ENCODE data around the gene L3MBTL4. TPM values are rescaled to one million over a fixed set of nuclear protein-coding genes. Genes with fewer than 3 reads are reported as not detected.

Gene L3MBTL4
- total RNA-seq, 1 donor from 2014 or later, result 17.5 TPM

- H3K4me1 Mint-ChIP-seq, result no peaks in the 10 kb centered on the region
- no peaks in the 10 kb centered on the region for H3K9me3 Mint-ChIP-seq
- DNase-seq (ENCODE audit: low spot score in 2 of 2, unreplicated experiment in 2 of 2), result no peak
- H3K27me3 Mint-ChIP-seq (ENCODE audit: low read depth), result no peaks in the 10 kb centered on the region
- H3K4me3 Mint-ChIP-seq, result no peak overlapping the region
- H3K27ac Mint-ChIP-seq, result no peak overlapping the region
- peaks cover 12% of the 10 kb centered on the region for H3K36me3 Mint-ChIP-seq
- TF ChIP-seq CTCF (IDR thresholded peaks at IDR 0.05; ENCODE audit: unreplicated experiment), result no peak
Measured at GRCh38 chr18:5918205-5918858, 496.4 kb downstream of the L3MBTL4 start.

GRCh38 chr18:5914951-5915350 lies 499.8 kb downstream of the L3MBTL4 start:
- peaks cover 19% of the 10 kb centered on the region for H3K36me3 Mint-ChIP-seq
- no peak for TF ChIP-seq CTCF (IDR thresholded peaks at IDR 0.05; ENCODE audit: unreplicated experiment)
- H3K9me3 Mint-ChIP-seq, result no peaks in the 10 kb centered on the region
- no peaks in the 10 kb centered on the region for H3K27me3 Mint-ChIP-seq (ENCODE audit: low read depth)
- H3K27ac Mint-ChIP-seq, result no peak overlapping the region
- no peak overlapping the region for H3K4me3 Mint-ChIP-seq
- H3K4me1 Mint-ChIP-seq, result no peaks in the 10 kb centered on the region
- DNase-seq (ENCODE audit: low spot score in 2 of 2, unreplicated experiment in 2 of 2), result no peak

- no peak for TF ChIP-seq CTCF (IDR thresholded peaks at IDR 0.05; ENCODE audit: unreplicated experiment)
- H3K9me3 Mint-ChIP-seq, result no peaks in the 10 kb centered on the region
- DNase-seq (ENCODE audit: low spot score in 2 of 2, unreplicated experiment in 2 of 2), result no peak
- H3K27me3 Mint-ChIP-seq (ENCODE audit: low read depth), result no peaks in the 10 kb centered on the region
- H3K4me1 Mint-ChIP-seq, result no peaks in the 10 kb centered on the region
- H3K27ac Mint-ChIP-seq, result no peak overlapping the region
- peaks cover 19% of the 10 kb centered on the region for H3K36me3 Mint-ChIP-seq
- no peak overlapping the region for H3K4me3 Mint-ChIP-seq
Measured at GRCh38 chr18:5914016-5914415, 500.7 kb downstream of the L3MBTL4 start.

- no peak overlapping the region for H3K27ac Mint-ChIP-seq
- no peaks in the 10 kb centered on the region for H3K9me3 Mint-ChIP-seq
- H3K27me3 Mint-ChIP-seq (ENCODE audit: low read depth), result no peaks in the 10 kb centered on the region
- no peak for DNase-seq (ENCODE audit: low spot score in 2 of 2, unreplicated experiment in 2 of 2)
- H3K4me1 Mint-ChIP-seq, result no peaks in the 10 kb centered on the region
- no peak for TF ChIP-seq CTCF (IDR thresholded peaks at IDR 0.05; ENCODE audit: unreplicated experiment)
- H3K4me3 Mint-ChIP-seq, result no peak overlapping the region
- peaks cover 18% of the 10 kb centered on the region for H3K36me3 Mint-ChIP-seq
Measured at GRCh38 chr18:5912566-5912965, 502.1 kb downstream of the L3MBTL4 start.

- Mint-ChIP-seq H3K27ac (no peak overlapping the region), H3K9me3 (peaks cover 15% of the 10 kb centered on the region), H3K4me1 (no peaks in the 10 kb centered on the region), H3K36me3 (peaks cover 11% of the 10 kb centered on the region), H3K4me3 (no peak overlapping the region), H3K27me3 (ENCODE audit: low read depth) (no peaks in the 10 kb centered on the region)
- no peak for TF ChIP-seq CTCF (IDR thresholded peaks at IDR 0.05; ENCODE audit: unreplicated experiment)
- no peak for DNase-seq (ENCODE audit: low spot score in 2 of 2, unreplicated experiment in 2 of 2)
Measured at GRCh38 chr18:5909125-5909524, 505.6 kb downstream of the L3MBTL4 start.

Small RNA genes within 50 kb of the gene (microRNA-seq; reads per million reads assigned to microRNA genes)
- gene MIR4317, result not detected
